Spleen (tissue), 11 donors: Measurements from ENCODE around the gene DTNA. TPM values are rescaled to one million over a fixed set of nuclear protein-coding genes. Genes with fewer than 3 reads are reported as not detected.

Source experiments
- DNase-seq: peaks from one replicate; pipeline ENCODE4 v3.0.0-alpha.2; 2020
- H3K27ac ChIP-seq, 8 donors: fragments of 200-600 bp; sonication (generic) in 7 of 8; 1 replicate in 4 of 8; 2 replicates in 4 of 8; pipeline versions ENCODE4 v1.5.0 to v1.8.0; 2016 to 2021; ENCODE audit warnings: inconsistent platforms in 4 of 8, mild to moderate bottlenecking in 4 of 8, moderate library complexity in 1 of 8
- H3K27me3 ChIP-seq, 7 donors: fragments of 200-600 bp; sonication (generic) in 6 of 7; replicated peaks in 1 of 7; 1 replicate in 4 of 7; 2 replicates in 3 of 7; pipeline versions ENCODE4 v1.5.0 to v1.8.0; 2016 to 2021; ENCODE audit warnings: inconsistent platforms in 3 of 7, mild to moderate bottlenecking in 1 of 7
- H3K36me3 ChIP-seq, 6 donors: fragments of 200-600 bp; sonication (generic) in 5 of 6; 1 replicate in 4 of 6; 2 replicates in 2 of 6; pipeline versions ENCODE4 v1.5.0 to v1.8.0; 2016 to 2021; ENCODE audit warnings: inconsistent platforms in 2 of 6
- H3K4me1 ChIP-seq, 6 donors: fragments of 200-600 bp; sonication (generic) in 5 of 6; 1 replicate in 3 of 6; 2 replicates in 3 of 6; pipeline versions ENCODE4 v1.5.0 to v1.8.0; 2016 to 2021; ENCODE audit warnings: inconsistent platforms in 3 of 6
- H3K4me3 ChIP-seq, 8 donors: fragments of 200-600 bp; sonication (generic) in 7 of 8; 1 replicate in 4 of 8; 2 replicates in 4 of 8; pipeline versions ENCODE4 v1.5.0 to v1.8.0; 2016 to 2021; ENCODE audit warnings: inconsistent platforms in 4 of 8, mild to moderate bottlenecking in 4 of 8, moderate library complexity in 2 of 8
- H3K9me3 ChIP-seq, 8 donors: fragments of 200-600 bp; sonication (generic) in 7 of 8; 1 replicate in 4 of 8; 2 replicates in 4 of 8; pipeline versions ENCODE4 v1.5.0 to v1.8.0; 2016 to 2021; ENCODE audit warnings: inconsistent platforms in 4 of 8
- CTCF ChIP-seq, 11 experiments: fragments of 200-600 bp in 7 of 11; fragments of 450-650 bp in 4 of 11; sonication (generic) in 4 of 11; IDR thresholded peaks in 8 of 11; conservative IDR thresholded peaks in 3 of 11; 1 replicate in 7 of 11; 2 replicates in 4 of 11; pipeline versions ENCODE4 v1.4.0 to v1.8.0; 2016 to 2021; ENCODE audit warnings: antibody characterized with exemption in 11 of 11, inconsistent platforms in 4 of 11, mild to moderate bottlenecking in 1 of 11
- POLR2A ChIP-seq, 3 donors: fragments of 450-650 bp; IDR thresholded peaks; one replicate each; pipeline ENCODE4 v1.5.1; 2017; ENCODE audit warnings: antibody characterized with exemption in 3 of 3, mild to moderate bottlenecking in 1 of 3
- POLR2AphosphoS5 ChIP-seq, 3 donors: sonication (generic); formaldehyde crosslinking; IDR thresholded peaks; one replicate each; pipeline ENCODE4 v1.5.1; 2017; ENCODE audit warnings: antibody characterized with exemption in 3 of 3
- WGBS, 5 donors: extraction: QIAGEN DNeasy Blood & Tissue Kit in 3 of 5; methylation state at CpG; one replicate each; pipeline versions ENCODE4 v1.1.5 to v1.1.7; 2013 to 2018; 5-methylcytosine and 5-hydroxymethylcytosine counted together
- intact Hi-C: fragments of 100-400 bp; cut with DNase I; formaldehyde crosslinking; loops from one replicate; pipeline ENCODE4 v1.15.0; 2023; ENCODE audit warnings: low total_unique reads
- polyA plus RNA-seq, 3 donors: library from polyadenylated mRNA; stranded (reverse); fragments of 200-250 nt; gene quantifications; one replicate each; pipeline ENCODE4 v1.2.1, GENCODE V29; 2013
- total RNA-seq, 7 donors: library from RNA; depleted of rRNA in 3 of 7; stranded (reverse); fragments of >200 nt in 3 of 7; fragmentation: NEBNext Ultra II Directional in 4 of 7; extraction: Animal tissue kit (Norgen Biotek cat#: 25700) in 4 of 7; gene quantifications; one replicate each; pipeline versions ENCODE4 v1.1.0 to v1.2.1, GENCODE V29; 2016 to 2021
- donor health status: healthy with polysubstance abuse.
- donor health status: DM: no; HTN: no; CAD: no; lungs with moderate emphysema.
- donor health status: DM: no; HTN: no; CAD: no.
- donor health status: Bipolar disorder and iron deficiency.
- donor health status: healthy.
- donor health status: DM: no; HTN: no; CAD: no.
- donor health status: DM: yes; HTN: yes; CAD: no.

The DTNA gene
- total and polyA plus RNA-seq, 10 donors: 3.0 to 29.2 (median 14.2) TPM

GRCh38 chr18:34801774-34802173 lies 91.7 kb downstream of the DTNA start:
- 84 to 90% (median 86%) methylated on average over 2 of the region's 2 CpGs for WGBS, 5 donors
- Histone ChIP-seq H3K36me3 (no peaks in the 10 kb centered on the region), H3K4me3 (no peak overlapping the region), H3K4me1 (peaks cover 0 to 4% (median 0%) of the 10 kb centered on the region in 6 donors), H3K27ac (no peak overlapping the region), H3K9me3 (no peaks in the 10 kb centered on the region), H3K27me3 (no peaks in the 10 kb centered on the region)
- intact Hi-C loops: no loop called here
- no peak for TF ChIP-seq CTCF (IDR thresholded peaks at IDR 0.05 in 8 of 11, conservative IDR thresholded peaks at IDR 0.05 in 3 of 11)
- TF ChIP-seq POLR2AphosphoS5 (IDR thresholded peaks at IDR 0.05): no peak
- no peak for TF ChIP-seq POLR2A (IDR thresholded peaks at IDR 0.05)
- no peak for DNase-seq

- Histone ChIP-seq H3K4me3 (no peak overlapping the region), H3K4me1 (peaks cover 0 to 4% (median 0%) of the 10 kb centered on the region in 6 donors), H3K27ac (no peak overlapping the region), H3K9me3 (no peaks in the 10 kb centered on the region), H3K27me3 (no peaks in the 10 kb centered on the region), H3K36me3 (no peaks in the 10 kb centered on the region)
- intact Hi-C loops: no loop called here
- WGBS, 5 donors: 52 to 70% (median 63%) methylated on average over 3 of the region's 3 CpGs
- DNase-seq: no peak
- TF ChIP-seq POLR2AphosphoS5 (IDR thresholded peaks at IDR 0.05): no peak
- TF ChIP-seq CTCF (IDR thresholded peaks at IDR 0.05 in 8 of 11, conservative IDR thresholded peaks at IDR 0.05 in 3 of 11): no peak
- TF ChIP-seq POLR2A (IDR thresholded peaks at IDR 0.05): no peak
Observed at GRCh38 chr18:34802959-34803358, 92.9 kb downstream of the DTNA start.

- Histone ChIP-seq H3K9me3 (no peaks in the 10 kb centered on the region), H3K27ac (no peak overlapping the region), H3K36me3 (no peaks in the 10 kb centered on the region), H3K4me3 (no peak overlapping the region), H3K27me3 (no peaks in the 10 kb centered on the region), H3K4me1 (peaks cover 0 to under 1% (median 0%) of the 10 kb centered on the region in 6 donors)
- intact Hi-C loops: no loop called here
- TF ChIP-seq CTCF (IDR thresholded peaks at IDR 0.05 in 8 of 11, conservative IDR thresholded peaks at IDR 0.05 in 3 of 11) (no peak), POLR2A (IDR thresholded peaks at IDR 0.05) (no peak), POLR2AphosphoS5 (IDR thresholded peaks at IDR 0.05) (no peak)
- DNase-seq: no peak
- WGBS, 5 donors: 79 to 95% (median 87%) methylated on average over 5 of the region's 5 CpGs
Observed at GRCh38 chr18:34803877-34804400, 93.8 kb downstream of the DTNA start.

- no peak overlapping the region for H3K27ac ChIP-seq
- no peak overlapping the region for H3K4me3 ChIP-seq
- no peaks in the 10 kb centered on the region for H3K4me1 ChIP-seq
- WGBS, 5 donors: 52 to 62% (median 61%) methylated on average over 7 of the region's 7 CpGs
- H3K9me3 ChIP-seq: no peaks in the 10 kb centered on the region
- no peaks in the 10 kb centered on the region for H3K27me3 ChIP-seq
- TF ChIP-seq POLR2AphosphoS5 (IDR thresholded peaks at IDR 0.05): no peak
- no peak for TF ChIP-seq POLR2A (IDR thresholded peaks at IDR 0.05)
- H3K36me3 ChIP-seq: no peaks in the 10 kb centered on the region
- intact Hi-C loops: no loop called here
- DNase-seq: no peak
Observed at GRCh38 chr18:34805103-34805877, 95.2 kb downstream of the DTNA start.
